SK-N-SH (cell line): Measurements from ENCODE around the gene NEUROD1. TPM values are rescaled to one million over a fixed set of nuclear protein-coding genes. Genes with fewer than 3 reads are reported as not detected.

Experiments
- CTCF ChIA-PET: fragments of 300-600, 350-600 bp; formaldehyde crosslinking; extraction: SDS; loops from one replicate; lab custom pipeline; 2021; lab: Yijun Ruan, JAX
- POLR2A ChIA-PET: fragments of 350-600 bp; sonication (Branson Sonifier 250); formaldehyde crosslinking; extraction: SDS; loops from one replicate; lab custom pipeline; 2020; ENCODE audit warnings: antibody characterized with exemption, inconsistent platforms; lab: Yijun Ruan, JAX
- DNase-seq: peaks from one replicate; pipeline ENCODE4 v3.0.0; 2012
- H2AFZ ChIP-seq: fragments of 200-600 bp; sonication (generic); 2 replicates; pipeline ENCODE4 v1.8.1; 2016; ENCODE audit warnings: antibody characterized with exemption, mild to moderate bottlenecking, low read depth
- H3F3A ChIP-seq: fragments of 200-600 bp; sonication (generic); replicated peaks from 2 replicates; pipeline ENCODE3; 2016; ENCODE audit warnings: antibody characterized with exemption, mild to moderate bottlenecking; ENCODE audit not compliant: insufficient read depth
- H3K27ac ChIP-seq, 2 experiments: fragments of 200-500 bp in 1 of 2; fragments of 200-600 bp in 1 of 2; sonication (Bioruptor generic) in 1 of 2; sonication (generic), shearing (Covaris generic) in 1 of 2; 2 replicates each; pipeline versions ENCODE4 v1.5.1 to v1.6.1; 2014 to 2016; ENCODE audit warnings: low read depth in 2 of 2, inconsistent platforms in 1 of 2, low read length in 1 of 2, mild to moderate bottlenecking in 1 of 2, mixed read lengths in 1 of 2
- H3K27me3 ChIP-seq: fragments of 200-600 bp; sonication (generic), shearing (Covaris generic); 2 replicates; pipeline ENCODE4 v1.6.1; 2016; ENCODE audit warnings: mixed run types; ENCODE audit not compliant: insufficient read depth
- H3K36me3 ChIP-seq, 2 experiments: fragments of 200-500 bp in 1 of 2; fragments of 200-600 bp in 1 of 2; sonication (Bioruptor generic) in 1 of 2; sonication (generic) in 1 of 2; replicated peaks in 1 of 2; 2 replicates each; pipeline versions ENCODE3 to v1.5.1; 2014 to 2016; ENCODE audit warnings: low read length in 1 of 2, mild to moderate bottlenecking in 1 of 2; ENCODE audit not compliant: insufficient read depth in 2 of 2, control insufficient read depth in 1 of 2
- H3K4me1 ChIP-seq, 2 experiments: fragments of 200-500 bp in 1 of 2; fragments of 200-600 bp in 1 of 2; sonication (Bioruptor generic) in 1 of 2; sonication (generic), shearing (Covaris generic) in 1 of 2; 2 replicates each; pipeline versions ENCODE4 v1.5.1 to v1.6.1; 2014 to 2016; ENCODE audit warnings: low read depth in 1 of 2, low read length in 1 of 2, mixed run types in 1 of 2; ENCODE audit not compliant: insufficient read depth in 2 of 2, control insufficient read depth in 1 of 2
- H3K4me2 ChIP-seq: fragments of 200-600 bp; sonication (generic), shearing (Covaris generic); 2 replicates; pipeline ENCODE4 v1.6.1; 2017; ENCODE audit warnings: mixed run types
- H3K4me3 ChIP-seq, 2 experiments: fragments of 200-500 bp in 1 of 2; fragments of 200-600 bp in 1 of 2; sonication (Bioruptor generic) in 1 of 2; sonication (generic), shearing (Covaris generic) in 1 of 2; 2 replicates each; pipeline versions ENCODE4 v1.5.1 to v1.8.1; 2014 to 2016; ENCODE audit warnings: low read depth in 2 of 2, inconsistent platforms in 1 of 2, low read length in 1 of 2, mild to moderate bottlenecking in 1 of 2, mixed read lengths in 1 of 2, moderate library complexity in 1 of 2
- H3K79me2 ChIP-seq: fragments of 200-600 bp; sonication (generic); 2 replicates; pipeline ENCODE4 v1.8.1; 2017; ENCODE audit warnings: mild to moderate bottlenecking; ENCODE audit not compliant: insufficient read depth
- H3K9ac ChIP-seq: fragments of 200-600 bp; sonication (generic); 2 replicates; pipeline ENCODE4 v1.6.1; 2017; ENCODE audit warnings: mixed run types
- H3K9me2 ChIP-seq: fragments of 200-600 bp; sonication (generic); 2 replicates; pipeline ENCODE4 v1.6.1; 2017; ENCODE audit warnings: mixed run types
- H3K9me3 ChIP-seq: fragments of 200-600 bp; sonication (generic); 2 replicates; pipeline ENCODE4 v1.6.1; 2017; ENCODE audit warnings: mixed run types, mild to moderate bottlenecking, moderate library complexity
- H4K20me1 ChIP-seq: fragments of 200-600 bp; sonication (generic); 2 replicates; pipeline ENCODE4 v1.6.1; 2017; ENCODE audit warnings: mild to moderate bottlenecking, mixed run types; ENCODE audit not compliant: insufficient read depth
- ELF1 ChIP-seq: IDR thresholded peaks from 2 replicates; pipeline ENCODE4 v1.4.0; 2012
- FOSL2 ChIP-seq: IDR thresholded peaks from 2 replicates; pipeline ENCODE4 v1.4.0; 2012; ENCODE audit warnings: low read depth, mild to moderate bottlenecking, moderate library complexity, borderline replicate concordance
- FOXJ3 ChIP-seq: sonication (generic); formaldehyde crosslinking; IDR thresholded peaks from 2 replicates; pipeline ENCODE4 v1.5.1; 2020; ENCODE audit warnings: mild to moderate bottlenecking, missing genetic modification reagents
- JUND ChIP-seq: IDR thresholded peaks from 2 replicates; pipeline ENCODE4 v1.4.0; 2012
- MXI1 ChIP-seq: IDR thresholded peaks from 2 replicates; pipeline ENCODE4 v1.6.1; 2012; ENCODE audit warnings: mild to moderate bottlenecking, low read depth, low read length, improper control_type of control experiment
- NRF1 ChIP-seq: IDR thresholded peaks from 2 replicates; pipeline ENCODE4 v1.6.1; 2012; ENCODE audit warnings: low read depth, mild to moderate bottlenecking, low read length
- PBX3 ChIP-seq: IDR thresholded peaks from 2 replicates; pipeline ENCODE4; 2012
- RAD21 ChIP-seq: IDR thresholded peaks from 2 replicates; pipeline ENCODE4 v1.6.1; 2012; ENCODE audit warnings: mild to moderate bottlenecking, low read length
- RXRA ChIP-seq: IDR thresholded peaks from 2 replicates; pipeline ENCODE4 v1.4.0; 2012; ENCODE audit warnings: low read depth, mild to moderate bottlenecking, borderline replicate concordance
- TAF1 ChIP-seq: IDR thresholded peaks from 2 replicates; pipeline ENCODE4 v1.6.1; 2012; ENCODE audit warnings: low read depth, mild to moderate bottlenecking, low read length, moderate library complexity, borderline replicate concordance
- TCF12 ChIP-seq: IDR thresholded peaks from 2 replicates; pipeline ENCODE4 v1.4.0; 2012
- USF2 ChIP-seq: fragments of 150-350 bp; IDR thresholded peaks from 2 replicates; pipeline ENCODE4 v1.6.1; 2017; ENCODE audit warnings: antibody characterized with exemption, low read length, low read depth, borderline replicate concordance
- YY1 ChIP-seq: IDR thresholded peaks from 2 replicates; pipeline ENCODE4 v1.4.0; 2012; ENCODE audit warnings: low read depth, mild to moderate bottlenecking
- WGBS: methylation state at CpG from one replicate; pipeline ENCODE4 v1.1.6; 2017; ENCODE audit warnings: low lambda C conversion rate; 5-methylcytosine and 5-hydroxymethylcytosine counted together
- polyA plus RNA-seq, 3 experiments: library from polyadenylated mRNA; depleted of rRNA; stranded (reverse); fragments of >200 nt; gene quantifications; 2 replicates each; pipeline ENCODE4 v1.2.3, GENCODE V29; 2012
- TF ChIP-seq, protein P1 (sequence below): IDR thresholded peaks from 2 replicates; pipeline ENCODE4 v1.4.0; 2012; ENCODE audit warnings: low read depth
- TF ChIP-seq, protein P2 (sequence below): IDR thresholded peaks from 2 replicates; pipeline ENCODE4 v1.6.1; 2012; ENCODE audit warnings: mild to moderate bottlenecking, low read depth, low read length, moderate library complexity
- TF ChIP-seq, protein P3 (sequence below): IDR thresholded peaks from 2 replicates; pipeline ENCODE4 v1.4.0; 2012; ENCODE audit warnings: low read depth, borderline replicate concordance

NEUROD1 gene
- polyA plus RNA-seq, 1 of the 3 experiments (the other 2 are of a cell fraction), result 0.02 TPM

DNA sequence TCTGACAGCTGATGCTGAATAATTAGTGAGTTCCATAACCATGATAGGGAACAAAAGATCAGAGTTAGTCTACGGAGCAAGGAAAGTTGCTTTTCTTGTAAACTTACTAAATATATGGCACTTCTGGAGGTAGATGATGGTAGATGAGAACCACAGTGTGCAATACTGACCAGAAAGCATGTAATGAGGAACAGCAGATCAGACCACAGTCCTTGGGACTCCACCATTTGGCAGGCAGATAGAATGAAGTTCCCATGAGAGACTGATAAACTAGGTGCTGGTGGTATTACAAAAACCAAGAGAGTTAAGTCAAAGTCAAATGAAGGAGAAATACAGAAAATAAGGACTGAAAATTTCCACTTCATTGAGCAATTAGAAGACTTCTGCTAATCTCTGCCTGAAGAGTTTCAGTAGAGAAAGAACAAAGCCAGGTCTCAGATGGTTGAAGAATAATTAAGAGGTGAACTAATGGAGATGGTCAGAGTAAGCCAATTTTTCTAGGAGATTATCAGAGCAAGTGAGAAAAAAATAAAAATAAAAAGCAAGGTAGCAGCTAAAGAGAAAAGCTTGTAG lies 33.8 kb downstream of the NEUROD1 start:
- Histone ChIP-seq H3K4me1 (no peaks in the 10 kb centered on the region), H3K27ac (no peak overlapping the region), H3F3A (no peaks in the 10 kb centered on the region), H3K4me3 (no peak overlapping the region), H3K9me2 (no peaks in the 10 kb centered on the region), H3K4me2 (no peak overlapping the region), H3K9ac (no peak overlapping the region), H3K9me3 (no peaks in the 10 kb centered on the region), H3K79me2 (no peaks in the 10 kb centered on the region), H3K27me3 (no peaks in the 10 kb centered on the region), H3K36me3 (no peaks in the 10 kb centered on the region), H4K20me1 (no peaks in the 10 kb centered on the region), H2AFZ (no peak overlapping the region)
- ChIA-PET POLR2A (no interaction called here), CTCF (interaction anchor here (0.9 kb wide), 1 partner anchor 72 kb away, joined by 3 read pairs; no protein-coding TSS in a partner anchor)
- 35% methylated on average over 1 of the region's 1 CpG for WGBS
- no peak for DNase-seq
- TF ChIP-seq RAD21 (no peak), MXI1 (no peak), NRF1 (no peak), FOXJ3 (CRISPR knock-in tag) (no peak), ELF1 (no peak), FOSL2 (no peak), RXRA (no peak), PBX3 (no peak), TAF1 (no peak), YY1 (no peak), TCF12 (no peak), JUND (no peak), USF2 (no peak)
- TF ChIP-seq, protein P1, sequence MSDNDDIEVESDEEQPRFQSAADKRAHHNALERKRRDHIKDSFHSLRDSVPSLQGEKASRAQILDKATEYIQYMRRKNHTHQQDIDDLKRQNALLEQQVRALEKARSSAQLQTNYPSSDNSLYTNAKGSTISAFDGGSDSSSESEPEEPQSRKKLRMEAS, result no peak
- TF ChIP-seq, protein P2, sequence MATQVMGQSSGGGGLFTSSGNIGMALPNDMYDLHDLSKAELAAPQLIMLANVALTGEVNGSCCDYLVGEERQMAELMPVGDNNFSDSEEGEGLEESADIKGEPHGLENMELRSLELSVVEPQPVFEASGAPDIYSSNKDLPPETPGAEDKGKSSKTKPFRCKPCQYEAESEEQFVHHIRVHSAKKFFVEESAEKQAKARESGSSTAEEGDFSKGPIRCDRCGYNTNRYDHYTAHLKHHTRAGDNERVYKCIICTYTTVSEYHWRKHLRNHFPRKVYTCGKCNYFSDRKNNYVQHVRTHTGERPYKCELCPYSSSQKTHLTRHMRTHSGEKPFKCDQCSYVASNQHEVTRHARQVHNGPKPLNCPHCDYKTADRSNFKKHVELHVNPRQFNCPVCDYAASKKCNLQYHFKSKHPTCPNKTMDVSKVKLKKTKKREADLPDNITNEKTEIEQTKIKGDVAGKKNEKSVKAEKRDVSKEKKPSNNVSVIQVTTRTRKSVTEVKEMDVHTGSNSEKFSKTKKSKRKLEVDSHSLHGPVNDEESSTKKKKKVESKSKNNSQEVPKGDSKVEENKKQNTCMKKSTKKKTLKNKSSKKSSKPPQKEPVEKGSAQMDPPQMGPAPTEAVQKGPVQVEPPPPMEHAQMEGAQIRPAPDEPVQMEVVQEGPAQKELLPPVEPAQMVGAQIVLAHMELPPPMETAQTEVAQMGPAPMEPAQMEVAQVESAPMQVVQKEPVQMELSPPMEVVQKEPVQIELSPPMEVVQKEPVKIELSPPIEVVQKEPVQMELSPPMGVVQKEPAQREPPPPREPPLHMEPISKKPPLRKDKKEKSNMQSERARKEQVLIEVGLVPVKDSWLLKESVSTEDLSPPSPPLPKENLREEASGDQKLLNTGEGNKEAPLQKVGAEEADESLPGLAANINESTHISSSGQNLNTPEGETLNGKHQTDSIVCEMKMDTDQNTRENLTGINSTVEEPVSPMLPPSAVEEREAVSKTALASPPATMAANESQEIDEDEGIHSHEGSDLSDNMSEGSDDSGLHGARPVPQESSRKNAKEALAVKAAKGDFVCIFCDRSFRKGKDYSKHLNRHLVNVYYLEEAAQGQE, result no peak
- TF ChIP-seq, protein P3, sequence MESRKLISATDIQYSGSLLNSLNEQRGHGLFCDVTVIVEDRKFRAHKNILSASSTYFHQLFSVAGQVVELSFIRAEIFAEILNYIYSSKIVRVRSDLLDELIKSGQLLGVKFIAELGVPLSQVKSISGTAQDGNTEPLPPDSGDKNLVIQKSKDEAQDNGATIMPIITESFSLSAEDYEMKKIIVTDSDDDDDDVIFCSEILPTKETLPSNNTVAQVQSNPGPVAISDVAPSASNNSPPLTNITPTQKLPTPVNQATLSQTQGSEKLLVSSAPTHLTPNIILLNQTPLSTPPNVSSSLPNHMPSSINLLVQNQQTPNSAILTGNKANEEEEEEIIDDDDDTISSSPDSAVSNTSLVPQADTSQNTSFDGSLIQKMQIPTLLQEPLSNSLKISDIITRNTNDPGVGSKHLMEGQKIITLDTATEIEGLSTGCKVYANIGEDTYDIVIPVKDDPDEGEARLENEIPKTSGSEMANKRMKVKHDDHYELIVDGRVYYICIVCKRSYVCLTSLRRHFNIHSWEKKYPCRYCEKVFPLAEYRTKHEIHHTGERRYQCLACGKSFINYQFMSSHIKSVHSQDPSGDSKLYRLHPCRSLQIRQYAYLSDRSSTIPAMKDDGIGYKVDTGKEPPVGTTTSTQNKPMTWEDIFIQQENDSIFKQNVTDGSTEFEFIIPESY, result no peak
